Lung (tissue), 12 donors: Measurements from ENCODE around the gene HAP1. TPM values are rescaled to one million over a fixed set of nuclear protein-coding genes. Genes with fewer than 3 reads are reported as not detected.

ENCODE experiments used
- ATAC-seq: fragments of 200-7000 bp; cut with Tn5 transposase; one replicate; pipeline ENCODE4 v1.9.1; 2020; ENCODE audit warnings: moderate number of reproducible peaks; ENCODE audit not compliant: insufficient read depth, low FRiP score
- DNase-seq, 3 donors: peaks; one replicate each; pipeline ENCODE4 v3.0.0-alpha.2; 2013 to 2017
- H3K27ac ChIP-seq, 2 donors: one replicate each; pipeline ENCODE4 v1.5.1; 2013; ENCODE audit warnings: mild to moderate bottlenecking in 2 of 2, moderate library complexity in 2 of 2, control low read depth in 1 of 2, inconsistent platforms in 1 of 2, low read depth in 1 of 2, low read length in 1 of 2
- H3K27me3 ChIP-seq, 3 donors: one replicate each; pipeline ENCODE4 v1.5.1; 2013; ENCODE audit warnings: low read length in 2 of 3; ENCODE audit not compliant: control insufficient read depth in 3 of 3, insufficient read depth in 3 of 3
- H3K36me3 ChIP-seq, 4 donors: one replicate each; pipeline ENCODE4 v1.5.1; 2013; ENCODE audit warnings: low read length in 4 of 4, mild to moderate bottlenecking in 1 of 4, moderate library complexity in 1 of 4; ENCODE audit not compliant: control insufficient read depth in 4 of 4, insufficient read depth in 4 of 4
- H3K4me1 ChIP-seq, 5 donors: one replicate each; pipeline ENCODE4 v1.5.1; 2013; ENCODE audit warnings: low read length in 5 of 5, mild to moderate bottlenecking in 2 of 5, moderate library complexity in 1 of 5; ENCODE audit not compliant: control insufficient read depth in 5 of 5, insufficient read depth in 5 of 5
- H3K4me3 ChIP-seq: one replicate; pipeline ENCODE4 v1.5.1; 2013; ENCODE audit warnings: mild to moderate bottlenecking, control low read depth, moderate library complexity
- H3K9ac ChIP-seq, 2 donors: one replicate each; pipeline ENCODE4 v1.5.1; 2013; ENCODE audit warnings: low read length in 2 of 2, control low read depth in 1 of 2; ENCODE audit not compliant: insufficient read depth in 1 of 2
- H3K9me3 ChIP-seq, 4 donors: one replicate each; pipeline ENCODE4 v1.5.1; 2013; ENCODE audit warnings: low read length in 3 of 4, mild to moderate bottlenecking in 1 of 4, moderate library complexity in 1 of 4; ENCODE audit not compliant: control insufficient read depth in 4 of 4, insufficient read depth in 3 of 4
- CTCF ChIP-seq: IDR thresholded peaks from 2 replicates; pipeline ENCODE4 v1.5.1; 2012; ENCODE audit warnings: mild to moderate bottlenecking; ENCODE audit errors: control extremely low read depth, extremely low read depth
- WGBS, 2 donors: extraction: QIAGEN DNeasy Blood & Tissue Kit; methylation state at CpG; one replicate each; pipeline ENCODE4 v1.1.7; 2013; 5-methylcytosine and 5-hydroxymethylcytosine counted together
- polyA plus RNA-seq, 2 donors: library from polyadenylated mRNA; stranded (reverse); fragments of 200-250 nt; gene quantifications; one replicate each; pipeline ENCODE4 v1.2.1, GENCODE V29; 2013
- total RNA-seq, 2 donors: library from RNA; depleted of rRNA in 1 of 2; stranded (reverse); fragments of >200 nt in 1 of 2; gene quantifications; one replicate each; pipeline ENCODE4 v1.2.1, GENCODE V29; 2014 to 2021
- donor health status: control.
- donor health status: control.
- donor health status: Bipolar disorder and iron deficiency.
- donor health status: healthy.
- donor health status: DM: yes; HTN: yes; CAD: no.

HAP1 gene
- total and polyA plus RNA-seq, 4 donors: 0.07 to 0.57 (median 0.24) TPM

DNA sequence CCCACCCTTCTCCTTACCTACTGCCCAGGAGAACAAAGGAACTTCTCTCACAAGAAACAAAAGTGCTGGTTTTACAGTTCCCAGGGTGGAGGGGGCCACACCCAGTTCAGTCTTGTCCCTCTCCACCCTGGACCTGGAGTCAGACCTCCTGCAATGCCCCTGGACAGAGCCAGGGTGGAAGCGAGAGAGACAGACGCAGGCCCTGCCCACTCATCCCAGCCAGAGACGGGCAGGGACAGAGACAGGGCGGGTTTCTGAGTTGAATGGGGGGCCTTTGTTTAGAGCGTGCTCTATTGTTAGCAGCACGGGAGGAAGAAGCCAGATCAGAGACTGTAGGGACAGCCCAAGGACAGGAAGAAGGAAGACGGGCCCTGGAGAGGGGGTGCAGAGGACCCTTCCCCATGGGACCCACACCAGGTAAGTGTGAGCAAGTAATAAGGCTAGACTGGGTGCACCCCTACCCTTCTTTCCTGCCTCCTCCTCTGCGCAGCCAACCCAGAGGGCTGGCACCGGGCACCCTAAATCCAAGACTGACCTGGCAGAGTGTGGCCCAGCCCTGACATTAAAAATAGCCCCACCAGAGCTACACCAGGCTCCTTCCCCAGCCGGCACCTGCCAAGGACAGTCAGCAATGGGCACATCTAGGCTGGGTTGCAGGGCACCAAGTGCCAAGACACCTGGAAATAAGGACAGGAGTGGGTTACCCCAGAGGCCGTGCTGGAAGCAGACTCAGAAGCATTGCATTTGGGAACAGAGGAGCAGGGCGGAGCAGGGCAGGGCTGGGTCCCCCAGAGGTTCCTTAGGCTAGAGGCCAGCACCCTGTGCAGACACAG lies 41.2 kb upstream of the HAP1 start:
- Histone ChIP-seq H3K27ac (peak overlapping the region; percentile 60 to 73), H3K4me1 (peaks cover 10 to 53% (median 33%) of the 10 kb centered on the region in 5 donors), H3K36me3 (peaks cover 0 to 18% (median 5%) of the 10 kb centered on the region in 4 donors), H3K9ac (no peak overlapping the region), H3K4me3 (no peak overlapping the region), H3K9me3 (no peaks in the 10 kb centered on the region), H3K27me3 (no peaks in the 10 kb centered on the region)
- no peak for TF ChIP-seq CTCF
- ATAC-seq (no peak), DNase-seq (peak in 1 of 3 donors; percentile 25)
- 69 to 77% methylated on average over 12 of the region's 12 CpGs for WGBS, 2 donors

GRCh38 chr17:41773731-41774193 lies 39.3 kb upstream of the HAP1 start:
- Histone ChIP-seq H3K9ac (no peak overlapping the region), H3K4me1 (peaks cover 10 to 53% (median 33%) of the 10 kb centered on the region in 5 donors), H3K27me3 (no peaks in the 10 kb centered on the region), H3K9me3 (no peaks in the 10 kb centered on the region), H3K36me3 (peaks cover 4 to 34% (median 11%) of the 10 kb centered on the region in 4 donors), H3K27ac (peak overlapping the region; percentile 53 to 57), H3K4me3 (no peak overlapping the region)
- ATAC-seq (no peak), DNase-seq (peak; percentile 52 to 57 (median 53))
- 61 to 62% methylated on average over 8 of the region's 8 CpGs for WGBS, 2 donors
- TF ChIP-seq CTCF: no peak

GRCh38 chr17:41773190-41773588 lies 38.7 kb upstream of the HAP1 start:
- Histone ChIP-seq H3K27me3 (no peaks in the 10 kb centered on the region), H3K9ac (no peak overlapping the region), H3K27ac (peak overlapping the region; percentile 53 to 77), H3K4me1 (peaks cover 10 to 52% (median 30%) of the 10 kb centered on the region in 5 donors), H3K36me3 (peaks cover 4 to 37% (median 12%) of the 10 kb centered on the region in 4 donors), H3K9me3 (no peaks in the 10 kb centered on the region), H3K4me3 (no peak overlapping the region)
- ATAC-seq (peak; percentile 20), DNase-seq (peak; percentile 87 to 89 (median 89))
- no peak for TF ChIP-seq CTCF
- WGBS, 2 donors: 38 to 50% methylated on average over 12 of the region's 12 CpGs
